T-helper 2 cell treated with Interferon-gamma antibody and Interleukin-4, amounts not matched to agents 100 ng/mL and 5 ng/mL, for 36 hours (primary cell): ENCODE results near the gene ZYG11B. TPM values are rescaled to one million over a fixed set of nuclear protein-coding genes. Genes with fewer than 3 reads are reported as not detected.
"Not testable (repeated sequence)": the region's sequence is repeated elsewhere in the genome, so short reads cannot be mapped to it uniquely, and the experiment has no call there.

Source experiments
- intact Hi-C: fragments of 100-400 bp; cut with micrococcal nuclease; formaldehyde crosslinking; loops from one replicate; pipeline ENCODE4 v1.15.1; 2023
- total RNA-seq: library from RNA; stranded (reverse); gene quantifications from 2 replicates; pipeline ENCODE4 v1.2.3, GENCODE V29; 2022

The ZYG11B gene
- total RNA-seq, 1 donor from 2014 or later, result 13.3 TPM

- intact Hi-C loops, result no loop called here
Measured at GRCh38 chr1:52706941-52707926, 19.0 kb upstream of the ZYG11B start.

- intact Hi-C loops, result no loop called here
Measured at GRCh38 chr1:52707927-52708655, 18.2 kb upstream of the ZYG11B start.

GRCh38 chr1:52709016-52709415 is 17.2 kb upstream of the ZYG11B start:
- intact Hi-C loops, result no loop called here

- intact Hi-C loops, result no loop called here
Measured at GRCh38 chr1:52713590-52713989, 12.7 kb upstream of the ZYG11B start.

- intact Hi-C loops, result not testable (repeated sequence)
Measured at GRCh38 chr1:52715296-52715695, 11.0 kb upstream of the ZYG11B start.

GRCh38 chr1:52723260-52723659 is 3.0 kb upstream of the ZYG11B start:
- intact Hi-C loops, result loop anchor here (10.0 kb wide), 1 partner anchor 848 kb away; the partner anchor contains the start of gene NRDC

- intact Hi-C loops, result loop anchor here (1.0 to 10.0 kb wide), 9 partner anchors 23 to 1764 kb away; partner anchors contain the start of genes CC2D1B, COA7, CZIB and FAF1
Measured at GRCh38 chr1:52725903-52726264, 369 bp upstream of the ZYG11B start.

GRCh38 chr1:52727114-52727586 is 897 bp downstream of the ZYG11B start:
- intact Hi-C loops, result loop anchor here (5.0 to 10.0 kb wide), 5 partner anchors 115 to 1765 kb away; partner anchors contain the start of genes CZIB, FAF1, NRDC and ZYG11A

- intact Hi-C loops, result loop anchor here (5.0 to 10.0 kb wide), 5 partner anchors 114 to 1766 kb away; partner anchors contain the start of genes CZIB, FAF1, NRDC and ZYG11A
Measured at GRCh38 chr1:52727956-52728656, 1.9 kb downstream of the ZYG11B start.

- intact Hi-C loops, result no loop called here
Measured at GRCh38 chr1:52733368-52733767, 7.1 kb downstream of the ZYG11B start.

- intact Hi-C loops, result not testable (repeated sequence)
Measured at GRCh38 chr1:52735371-52735770, 9.1 kb downstream of the ZYG11B start.

- intact Hi-C loops, result no loop called here
Measured at GRCh38 chr1:52738148-52738547, 11.9 kb downstream of the ZYG11B start.

GRCh38 chr1:52738893-52739292 is 12.6 kb downstream of the ZYG11B start:
- intact Hi-C loops, result no loop called here

- intact Hi-C loops, result no loop called here
Measured at GRCh38 chr1:52739699-52740467, 13.6 kb downstream of the ZYG11B start.

GRCh38 chr1:52741259-52741658 is 15.0 kb downstream of the ZYG11B start:
- intact Hi-C loops, result no loop called here

- intact Hi-C loops, result no loop called here
Measured at GRCh38 chr1:52746189-52746588, 19.9 kb downstream of the ZYG11B start.

- intact Hi-C loops, result no loop called here
Measured at GRCh38 chr1:52747450-52747849, 21.2 kb downstream of the ZYG11B start.

- intact Hi-C loops, result loop anchor here (1.0 kb wide), 1 partner anchor 47 kb away; no protein-coding TSS in a partner anchor
Measured at GRCh38 chr1:52748119-52748518, 21.9 kb downstream of the ZYG11B start.

- intact Hi-C loops, result not testable (repeated sequence)
Measured at GRCh38 chr1:52749496-52749895, 23.2 kb downstream of the ZYG11B start.

- intact Hi-C loops, result not testable (repeated sequence)
Measured at GRCh38 chr1:52750139-52750538, 23.9 kb downstream of the ZYG11B start.
